HepG2 (cell line): Measurements from ENCODE around the gene TRMT1. TPM values are rescaled to one million over a fixed set of nuclear protein-coding genes. Genes with fewer than 3 reads are reported as not detected.

Experiments used
- ATM ChIP-seq: fragments of 450-650 bp; IDR thresholded peaks from 2 replicates; pipeline ENCODE4 v1.7.1; 2017; ENCODE audit warnings: mild to moderate bottlenecking, borderline replicate concordance
- DMAP1 ChIP-seq: IDR thresholded peaks from 2 replicates; pipeline ENCODE4 v1.6.1; 2016
- FIP1L1 ChIP-seq: fragments of 200-400 bp; formaldehyde crosslinking; IDR thresholded peaks from 2 replicates; pipeline ENCODE4 v1.6.1; 2018; ENCODE audit warnings: low read depth, mild to moderate bottlenecking, low read length, moderate library complexity, borderline replicate concordance; ENCODE audit not compliant: insufficient read depth
- KDM4B ChIP-seq: sonication (generic); formaldehyde crosslinking; IDR thresholded peaks from 2 replicates; pipeline ENCODE4 v1.4.0; 2020; ENCODE audit warnings: missing genetic modification reagents
- MEIS1 ChIP-seq: sonication (generic); formaldehyde crosslinking; IDR thresholded peaks from 2 replicates; pipeline ENCODE4 v1.9.0; 2021; ENCODE audit warnings: mild to moderate bottlenecking, missing genetic modification reagents, moderate library complexity, borderline replicate concordance
- NCOR1 ChIP-seq: fragments of 200-600 bp; sonication (generic); IDR thresholded peaks from 2 replicates; pipeline ENCODE4 v1.7.0; 2017; ENCODE audit warnings: antibody characterized with exemption, low read length, borderline replicate concordance
- NR2F1 ChIP-seq, 2 experiments: fragments of 450-650 bp in 1 of 2; formaldehyde crosslinking in 1 of 2; IDR thresholded peaks; 2 replicates each; pipeline versions ENCODE4 v1.5.0 to v1.6.1; 2016 to 2020; ENCODE audit warnings: mild to moderate bottlenecking in 1 of 2, missing compliant biosample characterization in 1 of 2, missing genetic modification reagents in 1 of 2, moderate library complexity in 1 of 2
- NR2F2 ChIP-seq: IDR thresholded peaks from 2 replicates; pipeline ENCODE4 v1.6.1; 2012; ENCODE audit warnings: low read depth, inconsistent platforms, borderline replicate concordance
- SOX6 ChIP-seq, 2 experiments: fragments of 450-650 bp in 1 of 2; sonication (generic) in 1 of 2; formaldehyde crosslinking in 1 of 2; IDR thresholded peaks; 2 replicates each; pipeline versions ENCODE4 v1.4.0 to v1.6.1; 2017 to 2020; ENCODE audit warnings: antibody characterized with exemption in 1 of 2, mild to moderate bottlenecking in 1 of 2, missing genetic modification reagents in 1 of 2
- TFAP4 ChIP-seq: sonication (generic); IDR thresholded peaks from 2 replicates; pipeline ENCODE4 v1.6.1; 2016; ENCODE audit warnings: low read depth, borderline replicate concordance
- ZBTB39 ChIP-seq: sonication (generic); formaldehyde crosslinking; IDR thresholded peaks from 2 replicates; pipeline ENCODE4 v1.5.0; 2020; ENCODE audit warnings: missing genetic modification reagents
- ZMYM2 ChIP-seq: sonication (generic); formaldehyde crosslinking; IDR thresholded peaks from 2 replicates; pipeline ENCODE4 v1.8.0; 2022; ENCODE audit warnings: mild to moderate bottlenecking, missing genetic modification reagents
- ZNF550 ChIP-seq: sonication (generic); formaldehyde crosslinking; IDR thresholded peaks from 2 replicates; pipeline ENCODE4 v1.4.0; 2020; ENCODE audit warnings: mild to moderate bottlenecking, missing genetic modification reagents, borderline replicate concordance
- ZNF563 ChIP-seq: sonication (generic); formaldehyde crosslinking; IDR thresholded peaks from 2 replicates; pipeline ENCODE4 v1.8.0; 2022; ENCODE audit warnings: mild to moderate bottlenecking, moderate library complexity, missing genetic modification reagents
- ZNF607 ChIP-seq: sonication (generic); formaldehyde crosslinking; IDR thresholded peaks from 2 replicates; pipeline ENCODE4 v1.5.1; 2020; ENCODE audit warnings: missing genetic modification reagents, mild to moderate bottlenecking, borderline replicate concordance
- ZNF746 ChIP-seq: sonication (generic); formaldehyde crosslinking; IDR thresholded peaks from 2 replicates; pipeline ENCODE4 v1.8.0; 2022; ENCODE audit warnings: mild to moderate bottlenecking, missing genetic modification reagents
- polyA plus RNA-seq, 8 experiments: library from polyadenylated mRNA; depleted of rRNA in 3 of 8; stranded (reverse) in 7 of 8; unstranded in 1 of 8; fragments of >200 nt; fragmentation: Illumina TruSeq in 4 of 8; extraction: Trizol in 4 of 8; gene quantifications; 2 replicates each; pipeline versions ENCODE4 v1.2.1 to v1.2.3, GENCODE V29; 2011 to 2016; ENCODE audit warnings: low read depth in 4 of 8, missing spikeins in 1 of 8, mixed read lengths in 1 of 8; ENCODE audit not compliant: insufficient read depth in 1 of 8
- total RNA-seq, 5 experiments: library from RNA; depleted of rRNA; stranded (reverse); fragments of >200 nt; fragmentation: Illumina TruSeq; extraction: Trizol; gene quantifications; 2 replicates each; pipeline ENCODE4 v1.2.3, GENCODE V29; 2016; ENCODE audit warnings: low read depth in 1 of 5
- TF ChIP-seq, protein P1 (sequence below): sonication (generic); formaldehyde crosslinking; IDR thresholded peaks from 2 replicates; pipeline ENCODE4 v1.4.0; 2020; ENCODE audit warnings: mild to moderate bottlenecking, missing genetic modification reagents

The TRMT1 gene
- total and polyA plus RNA-seq, 2 of the 13 experiments (the other 11 are each of a cell fraction or from before 2014, with no cell fraction given): 35.5 to 44.1 TPM

GRCh38 chr19:13162724-13163608 lies 46.4 kb upstream of the TRMT1 start (continued):
- TF ChIP-seq, protein P1, sequence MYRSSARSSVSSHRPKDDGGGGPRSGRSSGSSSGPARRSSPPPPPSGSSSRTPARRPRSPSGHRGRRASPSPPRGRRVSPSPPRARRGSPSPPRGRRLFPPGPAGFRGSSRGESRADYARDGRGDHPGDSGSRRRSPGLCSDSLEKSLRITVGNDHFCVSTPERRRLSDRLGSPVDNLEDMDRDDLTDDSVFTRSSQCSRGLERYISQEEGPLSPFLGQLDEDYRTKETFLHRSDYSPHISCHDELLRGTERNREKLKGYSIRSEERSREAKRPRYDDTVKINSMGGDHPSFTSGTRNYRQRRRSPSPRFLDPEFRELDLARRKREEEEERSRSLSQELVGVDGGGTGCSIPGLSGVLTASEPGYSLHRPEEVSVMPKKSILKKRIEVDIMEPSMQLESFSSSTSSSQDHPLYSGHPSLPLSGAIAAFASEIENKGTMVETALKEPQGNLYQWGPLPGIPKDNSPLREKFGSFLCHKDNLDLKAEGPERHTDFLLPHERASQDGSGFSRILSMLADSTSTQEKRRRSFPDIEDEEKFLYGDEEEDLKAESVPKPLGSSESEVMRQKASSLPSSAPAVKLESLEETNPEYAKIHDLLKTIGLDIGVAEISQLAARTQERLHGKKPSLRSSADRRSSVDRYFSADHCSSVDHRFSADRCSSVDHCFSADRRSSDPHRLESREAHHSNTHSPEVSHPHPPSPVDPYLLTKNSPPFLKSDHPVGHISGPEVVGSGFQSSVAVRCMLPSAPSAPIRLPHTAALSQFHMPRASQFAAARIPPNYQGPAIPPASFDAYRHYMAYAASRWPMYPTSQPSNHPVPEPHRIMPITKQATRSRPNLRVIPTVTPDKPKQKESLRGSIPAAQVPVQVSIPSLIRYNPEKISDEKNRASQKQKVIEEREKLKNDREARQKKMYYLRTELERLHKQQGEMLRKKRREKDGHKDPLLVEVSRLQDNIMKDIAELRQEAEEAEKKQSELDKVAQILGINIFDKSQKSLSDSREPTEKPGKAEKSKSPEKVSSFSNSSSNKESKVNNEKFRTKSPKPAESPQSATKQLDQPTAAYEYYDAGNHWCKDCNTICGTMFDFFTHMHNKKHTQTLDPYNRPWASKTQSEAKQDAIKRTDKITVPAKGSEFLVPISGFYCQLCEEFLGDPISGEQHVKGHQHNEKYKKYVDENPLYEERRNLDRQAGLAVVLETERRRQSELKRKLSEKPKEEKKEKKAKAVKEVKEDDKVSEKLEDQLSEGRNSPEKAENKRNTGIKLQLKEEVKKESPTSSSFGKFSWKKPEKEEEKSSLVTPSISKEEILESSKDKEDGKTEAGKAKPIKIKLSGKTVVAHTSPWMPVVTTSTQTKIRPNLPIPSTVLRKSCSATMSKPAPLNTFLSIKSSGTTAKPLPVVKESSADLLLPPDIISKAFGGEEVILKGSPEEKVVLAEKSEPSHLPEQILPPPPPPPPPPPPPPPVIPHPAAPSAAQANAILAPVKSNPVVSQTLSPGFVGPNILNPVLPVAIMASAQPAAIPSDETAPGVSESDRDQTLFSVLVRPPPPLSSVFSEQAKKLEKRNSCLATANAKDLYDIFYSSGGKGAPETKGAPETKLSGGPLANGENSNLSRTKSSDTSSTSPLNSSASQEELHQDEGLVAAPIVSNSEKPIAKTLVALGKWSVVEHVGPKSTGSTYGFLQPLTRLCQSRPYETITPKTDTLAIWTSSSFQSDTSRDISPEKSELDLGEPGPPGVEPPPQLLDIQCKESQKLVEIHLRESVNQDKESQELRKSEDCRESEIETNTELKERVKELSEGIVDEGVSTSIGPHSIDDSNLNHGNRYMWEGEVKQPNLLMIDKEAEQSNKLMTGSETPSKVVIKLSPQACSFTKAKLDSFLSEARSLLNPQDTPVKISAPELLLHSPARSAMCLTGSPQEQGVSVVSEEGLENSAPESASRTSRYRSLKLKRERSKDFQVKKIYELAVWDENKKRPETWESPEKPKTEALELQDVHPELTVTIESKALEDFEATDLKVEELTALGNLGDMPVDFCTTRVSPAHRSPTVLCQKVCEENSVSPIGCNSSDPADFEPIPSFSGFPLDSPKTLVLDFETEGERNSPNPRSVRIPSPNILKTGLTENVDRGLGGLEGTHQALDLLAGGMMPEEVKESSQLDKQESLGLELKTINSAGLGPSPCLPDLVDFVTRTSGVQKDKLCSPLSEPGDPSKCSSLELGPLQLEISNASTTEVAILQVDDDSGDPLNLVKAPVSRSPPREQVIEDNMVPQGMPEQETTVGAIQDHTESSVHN (CRISPR knock-in tag): peak; percentile 43; the same call in 1 of the 2 replicates
- TF ChIP-seq NR2F2 (no peak), SOX6 (IDR thresholded peaks at IDR 0.05) (no peak), SOX6 (CRISPR knock-in tag; IDR thresholded peaks at IDR 0.05) (peak; percentile 74), ZBTB39 (CRISPR knock-in tag) (no peak), NR2F1 (CRISPR knock-in tag; IDR thresholded peaks at IDR 0.05) (peak; percentile 22 to 54; a peak in 3 of 4 replicates), ZMYM2 (CRISPR knock-in tag) (peak; percentile 99), FIP1L1 (no peak), ZNF563 (peak; percentile 59; the same call in 1 of the 2 replicates), DMAP1 (peak; percentile 88), MEIS1 (no peak; the same call in 1 of the 2 replicates), ZNF746 (CRISPR knock-in tag) (0 out of 2 replicates have a peak, but pooled peaks have one; percentile 70), KDM4B (0 out of 2 replicates have a peak, but pooled peaks have one; percentile 57), TFAP4 (peak; percentile 89; the same call in 1 of the 2 replicates), ZNF550 (CRISPR knock-in tag) (no peak), NCOR1 (peak; percentile 81; the same call in 1 of the 2 replicates), ATM (no peak), ZNF607 (CRISPR knock-in tag) (no peak; the same call in 1 of the 2 replicates)
